ENCODE data around the gene ZNF329.

GRCh38 chr19:58096884-58097283 lies 53.7 kb downstream of the ZNF329 start:
- TF ChIP-seq POLR2A (IDR thresholded peaks at IDR 0.05; ENCODE audit: low read length) (no peak), GATA1 (IDR thresholded peaks at IDR 0.05; ENCODE audit: low read depth, low read length) (no peak)
